CD4-positive, CD25-positive, alpha-beta regulatory T cell (primary cell): Measurements from ENCODE around the gene KRTAP4-9. TPM values are rescaled to one million over a fixed set of nuclear protein-coding genes. Genes with fewer than 3 reads are reported as not detected.
"Not testable (repeated sequence)": the region's sequence is repeated elsewhere in the genome, so short reads cannot be mapped to it uniquely, and the experiment has no call there.

Experiments
- ATAC-seq, 2 donors: fragments of 150-1000 bp; cut with Tn5 transposase; one replicate each; pipeline ENCODE4 v1.10.0; 2021; ENCODE audit warnings: low read depth in 2 of 2, moderate number of reproducible peaks in 2 of 2, moderate library complexity in 1 of 2
- DNase-seq, 3 donors: peaks; one replicate each; pipeline versions ENCODE4 v3.0.0 to v3.0.0-alpha.2; 2012 to 2022; ENCODE audit warnings: mixed read lengths in 1 of 3
- H3K27ac ChIP-seq: one replicate; pipeline ENCODE4 v1.7.0; 2013; ENCODE audit warnings: mild to moderate bottlenecking, low read length; ENCODE audit not compliant: insufficient read depth, poor library complexity, severe bottlenecking
- H3K27me3 ChIP-seq: one replicate; pipeline ENCODE4 v1.7.0; 2013; ENCODE audit warnings: low read length; ENCODE audit not compliant: control insufficient read depth, insufficient read depth
- H3K36me3 ChIP-seq: one replicate; pipeline ENCODE4 v1.7.0; 2013; ENCODE audit warnings: mild to moderate bottlenecking, low read length, moderate library complexity; ENCODE audit not compliant: control insufficient read depth, insufficient read depth
- H3K4me1 ChIP-seq: 2 replicates; pipeline ENCODE4 v1.7.0; 2013; ENCODE audit warnings: mild to moderate bottlenecking, low read length; ENCODE audit not compliant: insufficient read depth, control insufficient read depth, poor library complexity, severe bottlenecking
- H3K4me3 ChIP-seq: one replicate; pipeline ENCODE4 v1.7.0; 2013; ENCODE audit warnings: low read depth, mild to moderate bottlenecking, low read length, moderate library complexity
- H3K9me3 ChIP-seq, 2 experiments: 1 replicate in 1 of 2; 2 replicates in 1 of 2; pipeline ENCODE4 v1.7.0; 2013; ENCODE audit warnings: low read length in 2 of 2, mild to moderate bottlenecking in 1 of 2, moderate library complexity in 1 of 2; ENCODE audit not compliant: control insufficient read depth in 2 of 2
- H3K27ac Mint-ChIP-seq, 3 donors: one replicate each; pipeline ENCODE4 v1.8.0; 2020 to 2022; ENCODE audit warnings: mild to moderate bottlenecking in 3 of 3, mixed read lengths in 3 of 3, moderate library complexity in 2 of 3
- H3K27me3 Mint-ChIP-seq: one replicate; pipeline ENCODE4 v1.8.0; 2022; ENCODE audit warnings: mild to moderate bottlenecking, mixed read lengths
- H3K36me3 Mint-ChIP-seq: one replicate; pipeline ENCODE4 v1.8.0; 2020; ENCODE audit warnings: mixed read lengths
- H3K4me1 Mint-ChIP-seq, 4 donors: one replicate each; pipeline ENCODE4 v1.8.0; 2020 to 2022; ENCODE audit warnings: mixed read lengths in 4 of 4, mild to moderate bottlenecking in 1 of 4
- H3K4me3 Mint-ChIP-seq, 4 donors: one replicate each; pipeline ENCODE4 v1.8.0; 2020 to 2022; ENCODE audit warnings: mild to moderate bottlenecking in 4 of 4, mixed read lengths in 4 of 4, moderate library complexity in 3 of 4
- H3K9me3 Mint-ChIP-seq, 7 donors: one replicate each; pipeline ENCODE4 v1.8.0; 2020 to 2022; ENCODE audit warnings: mixed read lengths in 7 of 7, mild to moderate bottlenecking in 3 of 7, moderate library complexity in 2 of 7
- polyA plus RNA-seq, 4 donors: library from polyadenylated mRNA; unstranded; fragments of 300-500 nt; fragmentation: Illumina TruSeq; gene quantifications; one replicate each; pipeline ENCODE4 v1.2.3, GENCODE V29; 2021
- total RNA-seq: library from RNA; stranded (reverse); gene quantifications from one replicate; pipeline ENCODE4 v1.2.3, GENCODE V29; 2022

Gene KRTAP4-9
- total and polyA plus RNA-seq, 5 donors from 2014 or later: not detected

- peaks cover 2% of the 10 kb centered on the region for H3K27me3 ChIP-seq
- peaks cover 9 to 12% of the 10 kb centered on the region in 2 experiments for H3K9me3 ChIP-seq
- no peaks in the 10 kb centered on the region for H3K36me3 ChIP-seq
- no peak for DNase-seq
- H3K4me1 ChIP-seq: no peaks in the 10 kb centered on the region
- H3K4me1 Mint-ChIP-seq: no peaks in the 10 kb centered on the region
- no peak within 1 kb of the TSS for H3K4me3 ChIP-seq
- no peak within 1 kb of the TSS for H3K27ac ChIP-seq
- H3K36me3 Mint-ChIP-seq: peaks cover 3% of the 10 kb centered on the region
- no peak within 1 kb of the TSS for H3K27ac Mint-ChIP-seq
- no peak for ATAC-seq
- H3K4me3 Mint-ChIP-seq: no peak within 1 kb of the TSS
- H3K27me3 Mint-ChIP-seq: peaks cover 15% of the 10 kb centered on the region
- H3K9me3 Mint-ChIP-seq: peaks cover 6 to 26% (median 14%) of the 10 kb centered on the region in 7 donors
Measured at GRCh38 chr17:41140360-41141131, 35.4 kb downstream of the KRTAP4-9 start, which contains the start of gene KRTAP4-6. Gene KRTAP4-6 (minus strand): TSS chr17:41140544. CDS start chr17:41140487, 57 bp downstream.

GRCh38 chr17:41141361-41141760 is 36.2 kb downstream of the KRTAP4-9 start:
- H3K4me1 Mint-ChIP-seq: no peaks in the 10 kb centered on the region
- Histone ChIP-seq H3K36me3 (no peaks in the 10 kb centered on the region), H3K27ac (no peak overlapping the region), H3K27me3 (peaks cover 3% of the 10 kb centered on the region), H3K4me1 (no peaks in the 10 kb centered on the region), H3K9me3 (peaks cover 9 to 12% of the 10 kb centered on the region in 2 experiments), H3K4me3 (no peak overlapping the region)
- no peak overlapping the region for H3K4me3 Mint-ChIP-seq
- DNase-seq: no peak
- peaks cover 3% of the 10 kb centered on the region for H3K36me3 Mint-ChIP-seq
- H3K27me3 Mint-ChIP-seq: peaks cover 11% of the 10 kb centered on the region
- H3K9me3 Mint-ChIP-seq: peaks cover 6 to 26% (median 14%) of the 10 kb centered on the region in 7 donors
- no peak overlapping the region for H3K27ac Mint-ChIP-seq
- no peak for ATAC-seq

- no peak for ATAC-seq
- no peak for DNase-seq
- Mint-ChIP-seq H3K36me3 (no peaks in the 10 kb centered on the region), H3K4me3 (no peak overlapping the region), H3K4me1 (peaks cover 0 to 2% (median 0%) of the 10 kb centered on the region in 4 donors), H3K9me3 (peaks cover 3 to 26% (median 12%) of the 10 kb centered on the region in 7 donors), H3K27ac (peak overlapping the region in 1 of 3 donors; percentile 43), H3K27me3 (peaks cover 11% of the 10 kb centered on the region)
- H3K27ac ChIP-seq: no peak overlapping the region
- H3K4me1 ChIP-seq: no peaks in the 10 kb centered on the region
- no peak overlapping the region for H3K4me3 ChIP-seq
- no peaks in the 10 kb centered on the region for H3K36me3 ChIP-seq
- H3K27me3 ChIP-seq: peaks cover 4% of the 10 kb centered on the region
- H3K9me3 ChIP-seq: peaks cover 9 to 12% of the 10 kb centered on the region in 2 experiments
Measured at GRCh38 chr17:41144846-41145245, 39.7 kb downstream of the KRTAP4-9 start.

GRCh38 chr17:41145261-41145660 is 40.1 kb downstream of the KRTAP4-9 start:
- Histone ChIP-seq H3K36me3 (no peaks in the 10 kb centered on the region), H3K4me3 (no peak overlapping the region), H3K27ac (no peak overlapping the region), H3K9me3 (peaks cover 9 to 12% of the 10 kb centered on the region in 2 experiments), H3K27me3 (peaks cover 6% of the 10 kb centered on the region), H3K4me1 (no peaks in the 10 kb centered on the region)
- H3K27ac Mint-ChIP-seq: peak overlapping the region in 1 of 3 donors; percentile 43
- peaks cover 11% of the 10 kb centered on the region for H3K27me3 Mint-ChIP-seq
- peaks cover 0 to 2% (median 0%) of the 10 kb centered on the region in 4 donors for H3K4me1 Mint-ChIP-seq
- ATAC-seq (no peak), DNase-seq (no peak)
- H3K9me3 Mint-ChIP-seq: peaks cover 3 to 26% (median 12%) of the 10 kb centered on the region in 7 donors
- no peak overlapping the region for H3K4me3 Mint-ChIP-seq
- H3K36me3 Mint-ChIP-seq: no peaks in the 10 kb centered on the region

GRCh38 chr17:41147531-41148204 is 42.5 kb downstream of the KRTAP4-9 start:
- Mint-ChIP-seq H3K4me1 (peaks cover 0 to 2% (median 0%) of the 10 kb centered on the region in 4 donors), H3K9me3 (peaks cover 3 to 15% (median 7%) of the 10 kb centered on the region in 7 donors), H3K27me3 (peaks cover 11% of the 10 kb centered on the region), H3K27ac (no peak overlapping the region), H3K4me3 (no peak overlapping the region), H3K36me3 (no peaks in the 10 kb centered on the region)
- DNase-seq: no peak
- Histone ChIP-seq H3K4me1 (no peaks in the 10 kb centered on the region), H3K4me3 (no peak overlapping the region), H3K27me3 (peaks cover 4% of the 10 kb centered on the region), H3K9me3 (peaks cover 7 to 9% of the 10 kb centered on the region in 2 experiments), H3K27ac (no peak overlapping the region), H3K36me3 (no peaks in the 10 kb centered on the region)
- no peak for ATAC-seq

GRCh38 chr17:41148971-41149651 is 43.9 kb downstream of the KRTAP4-9 start:
- H3K36me3 ChIP-seq, DNase-seq, H3K4me3 Mint-ChIP-seq, H3K36me3 Mint-ChIP-seq, ATAC-seq, H3K27me3 ChIP-seq, H3K27ac ChIP-seq, H3K4me3 ChIP-seq, H3K9me3 Mint-ChIP-seq, H3K4me1 Mint-ChIP-seq, H3K4me1 ChIP-seq, H3K9me3 ChIP-seq: not testable (repeated sequence)
- Mint-ChIP-seq H3K27me3 (peaks cover 18% of the 10 kb centered on the region), H3K27ac (peak overlapping the region in 1 of 3 donors; percentile 27)

- Mint-ChIP-seq H3K4me3 (no peak within 1 kb of the TSS), H3K9me3 (peaks cover 0 to 4% (median 0%) of the 10 kb centered on the region in 7 donors), H3K4me1 (peaks cover 0 to 2% (median 0%) of the 10 kb centered on the region in 4 donors), H3K27me3 (peaks cover 20% of the 10 kb centered on the region), H3K36me3 (no peaks in the 10 kb centered on the region), H3K27ac (peak within 1 kb of the TSS in 1 of 3 donors; percentile 27)
- DNase-seq (no peak), ATAC-seq (no peak)
- Histone ChIP-seq H3K4me1 (no peaks in the 10 kb centered on the region), H3K4me3 (no peak within 1 kb of the TSS), H3K36me3 (no peaks in the 10 kb centered on the region), H3K27me3 (peaks cover 6% of the 10 kb centered on the region), H3K27ac (no peak within 1 kb of the TSS), H3K9me3 (no peaks in the 10 kb centered on the region)
Measured at GRCh38 chr17:41149652-41149985, 44.4 kb downstream of the KRTAP4-9 start, which contains the start of gene KRTAP4-5. Gene KRTAP4-5 (minus strand): TSS chr17:41149825. CDS start chr17:41149767, 58 bp downstream.
